Measurements from ENCODE around the gene MORF4L2. TPM values are rescaled to one million over a fixed set of nuclear protein-coding genes. Genes with fewer than 3 reads are reported as not detected.

The MORF4L2 gene
- total RNA-seq, 6 experiments from 2014 or later: 529 to 650 (median 569) TPM

- H3K27ac Mint-ChIP-seq: peak overlapping the region; percentile 54; the same call in 1 of the 2 replicates
- DNase-seq: peak; percentile 12
- TF ChIP-seq, protein P1, sequence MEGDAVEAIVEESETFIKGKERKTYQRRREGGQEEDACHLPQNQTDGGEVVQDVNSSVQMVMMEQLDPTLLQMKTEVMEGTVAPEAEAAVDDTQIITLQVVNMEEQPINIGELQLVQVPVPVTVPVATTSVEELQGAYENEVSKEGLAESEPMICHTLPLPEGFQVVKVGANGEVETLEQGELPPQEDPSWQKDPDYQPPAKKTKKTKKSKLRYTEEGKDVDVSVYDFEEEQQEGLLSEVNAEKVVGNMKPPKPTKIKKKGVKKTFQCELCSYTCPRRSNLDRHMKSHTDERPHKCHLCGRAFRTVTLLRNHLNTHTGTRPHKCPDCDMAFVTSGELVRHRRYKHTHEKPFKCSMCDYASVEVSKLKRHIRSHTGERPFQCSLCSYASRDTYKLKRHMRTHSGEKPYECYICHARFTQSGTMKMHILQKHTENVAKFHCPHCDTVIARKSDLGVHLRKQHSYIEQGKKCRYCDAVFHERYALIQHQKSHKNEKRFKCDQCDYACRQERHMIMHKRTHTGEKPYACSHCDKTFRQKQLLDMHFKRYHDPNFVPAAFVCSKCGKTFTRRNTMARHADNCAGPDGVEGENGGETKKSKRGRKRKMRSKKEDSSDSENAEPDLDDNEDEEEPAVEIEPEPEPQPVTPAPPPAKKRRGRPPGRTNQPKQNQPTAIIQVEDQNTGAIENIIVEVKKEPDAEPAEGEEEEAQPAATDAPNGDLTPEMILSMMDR (IDR thresholded peaks at IDR 0.05): no peak
- H3K36me3 Mint-ChIP-seq (ENCODE audit: low read depth): no peaks in the 10 kb centered on the region
- no peaks in the 10 kb centered on the region; the same call in 1 of the 2 replicates for H3K27me3 Mint-ChIP-seq (ENCODE audit: insufficient read depth)
- no peaks in the 10 kb centered on the region for H3K9me3 Mint-ChIP-seq
- no peak overlapping the region for H3K4me3 Mint-ChIP-seq
- peaks cover 37% of the 10 kb centered on the region for H3K4me1 Mint-ChIP-seq (ENCODE audit: low read depth)
These were observed 48.7 kb downstream of the MORF4L2 start for GRCh38 chrX:103637604-103638338.

GRCh38 chrX:103635436-103635835 lies 51.1 kb downstream of the MORF4L2 start:
- Mint-ChIP-seq H3K9me3 (no peaks in the 10 kb centered on the region), H3K27ac (no peak overlapping the region), H3K27me3 (ENCODE audit: insufficient read depth) (no peaks in the 10 kb centered on the region; the same call in 1 of the 2 replicates), H3K4me1 (ENCODE audit: low read depth) (peaks cover 29% of the 10 kb centered on the region), H3K4me3 (no peak overlapping the region), H3K36me3 (ENCODE audit: low read depth) (no peaks in the 10 kb centered on the region)
- TF ChIP-seq, protein P1 (IDR thresholded peaks at IDR 0.05): no peak
- no peak for DNase-seq

- DNase-seq: no peak
- Mint-ChIP-seq H3K9me3 (no peaks in the 10 kb centered on the region), H3K4me1 (ENCODE audit: low read depth) (peaks cover 34% of the 10 kb centered on the region), H3K36me3 (ENCODE audit: low read depth) (peaks cover 5% of the 10 kb centered on the region; the same call in 1 of the 2 replicates), H3K27ac (no peak overlapping the region), H3K4me3 (peak overlapping the region; percentile 46), H3K27me3 (ENCODE audit: insufficient read depth) (no peaks in the 10 kb centered on the region)
- TF ChIP-seq, protein P1 (IDR thresholded peaks at IDR 0.05): no peak
These were observed 55.4 kb downstream of the MORF4L2 start for GRCh38 chrX:103631145-103631544.

GRCh38 chrX:103630171-103630511 lies 56.4 kb downstream of the MORF4L2 start:
- DNase-seq: no peak
- Mint-ChIP-seq H3K27ac (peak overlapping the region; percentile 84), H3K27me3 (ENCODE audit: insufficient read depth) (no peaks in the 10 kb centered on the region), H3K4me1 (ENCODE audit: low read depth) (peaks cover 35% of the 10 kb centered on the region), H3K9me3 (no peaks in the 10 kb centered on the region), H3K4me3 (peak overlapping the region; percentile 92), H3K36me3 (ENCODE audit: low read depth) (peaks cover 5% of the 10 kb centered on the region; the same call in 1 of the 2 replicates)
- TF ChIP-seq, protein P1 (IDR thresholded peaks at IDR 0.05): peak; percentile 34

DNA sequence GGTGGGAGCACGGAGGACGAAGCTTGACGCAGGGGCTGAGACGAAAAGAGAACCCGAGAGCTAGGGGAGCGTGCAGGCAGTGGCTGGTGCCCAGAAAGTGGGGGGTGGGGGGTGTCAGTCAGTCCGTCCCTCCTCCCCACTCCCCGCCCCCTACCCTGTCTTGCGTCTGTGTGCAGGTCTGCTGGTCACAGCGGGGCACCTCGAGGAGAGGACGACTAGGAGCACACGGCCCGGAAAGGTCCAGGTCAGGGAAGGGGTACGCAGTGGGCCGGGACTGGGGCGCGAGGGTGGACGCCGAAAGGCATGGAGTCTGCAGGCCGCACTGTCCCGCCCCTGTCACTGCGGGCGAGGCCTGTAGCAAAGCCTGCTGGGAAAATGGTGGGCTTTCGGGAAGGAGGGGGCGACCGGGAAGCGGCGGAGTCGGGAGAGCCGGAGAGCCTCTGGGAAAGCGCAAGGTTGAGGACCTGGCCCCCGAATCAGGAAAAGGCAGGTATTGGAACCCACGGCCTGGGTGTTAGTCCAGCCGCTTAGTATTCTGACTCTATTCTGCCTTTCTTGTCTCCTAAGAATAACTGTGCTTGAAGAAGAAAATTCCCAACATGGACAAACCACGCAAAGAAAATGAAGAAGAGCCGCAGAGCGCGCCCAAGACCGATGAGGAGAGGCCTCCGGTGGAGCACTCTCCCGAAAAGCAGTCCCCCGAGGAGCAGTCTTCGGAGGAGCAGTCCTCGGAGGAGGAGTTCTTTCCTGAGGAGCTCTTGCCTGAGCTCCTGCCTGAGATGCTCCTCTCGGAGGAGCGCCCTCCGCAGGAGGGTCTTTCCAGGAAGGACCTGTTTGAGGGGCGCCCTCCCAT lies 57.0 kb downstream of the MORF4L2 start:
- DNase-seq: peak; percentile 53
- peak overlapping the region; percentile 84 for H3K27ac Mint-ChIP-seq
- H3K36me3 Mint-ChIP-seq (ENCODE audit: low read depth): peaks cover 5% of the 10 kb centered on the region; the same call in 1 of the 2 replicates
- peak overlapping the region; percentile 92 for H3K4me3 Mint-ChIP-seq
- no peaks in the 10 kb centered on the region for H3K9me3 Mint-ChIP-seq
- no peaks in the 10 kb centered on the region for H3K27me3 Mint-ChIP-seq (ENCODE audit: insufficient read depth)
- H3K4me1 Mint-ChIP-seq (ENCODE audit: low read depth): peaks cover 34% of the 10 kb centered on the region
- TF ChIP-seq, protein P1 (IDR thresholded peaks at IDR 0.05): peak; percentile 73
